Measurements from ENCODE around the gene UNC13A.

- TF ChIP-seq, protein P1, sequence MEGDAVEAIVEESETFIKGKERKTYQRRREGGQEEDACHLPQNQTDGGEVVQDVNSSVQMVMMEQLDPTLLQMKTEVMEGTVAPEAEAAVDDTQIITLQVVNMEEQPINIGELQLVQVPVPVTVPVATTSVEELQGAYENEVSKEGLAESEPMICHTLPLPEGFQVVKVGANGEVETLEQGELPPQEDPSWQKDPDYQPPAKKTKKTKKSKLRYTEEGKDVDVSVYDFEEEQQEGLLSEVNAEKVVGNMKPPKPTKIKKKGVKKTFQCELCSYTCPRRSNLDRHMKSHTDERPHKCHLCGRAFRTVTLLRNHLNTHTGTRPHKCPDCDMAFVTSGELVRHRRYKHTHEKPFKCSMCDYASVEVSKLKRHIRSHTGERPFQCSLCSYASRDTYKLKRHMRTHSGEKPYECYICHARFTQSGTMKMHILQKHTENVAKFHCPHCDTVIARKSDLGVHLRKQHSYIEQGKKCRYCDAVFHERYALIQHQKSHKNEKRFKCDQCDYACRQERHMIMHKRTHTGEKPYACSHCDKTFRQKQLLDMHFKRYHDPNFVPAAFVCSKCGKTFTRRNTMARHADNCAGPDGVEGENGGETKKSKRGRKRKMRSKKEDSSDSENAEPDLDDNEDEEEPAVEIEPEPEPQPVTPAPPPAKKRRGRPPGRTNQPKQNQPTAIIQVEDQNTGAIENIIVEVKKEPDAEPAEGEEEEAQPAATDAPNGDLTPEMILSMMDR (IDR thresholded peaks at IDR 0.05), result no peak
- no peak for TF ChIP-seq POLR2A (IDR thresholded peaks at IDR 0.05)
- TF ChIP-seq POLR2AphosphoS5 (IDR thresholded peaks at IDR 0.05), result no peak
Measured at GRCh38 chr19:17602217-17602616, 85.9 kb downstream of the UNC13A start.

Measured in prostate gland (tissue), 2 donors.